Transverse colon (tissue), 4 donors: ENCODE data around the gene HP1BP3.

ENCODE experiments used
- CTCF ChIP-seq, 5 experiments: fragments of 200-600 bp in 3 of 5; fragments of 450-650 bp in 2 of 5; sonication (generic) in 3 of 5; IDR thresholded peaks; 1 replicate in 2 of 5; 2 replicates in 3 of 5; pipeline ENCODE4 v1.5.1; 2016 to 2017; ENCODE audit warnings: antibody characterized with exemption in 5 of 5, inconsistent platforms in 3 of 5, mild to moderate bottlenecking in 2 of 5, moderate library complexity in 1 of 5
- POLR2A ChIP-seq: fragments of 450-650 bp; IDR thresholded peaks from one replicate; pipeline ENCODE4 v1.6.1; 2016; ENCODE audit warnings: antibody characterized with exemption, mild to moderate bottlenecking, moderate library complexity
- POLR2AphosphoS5 ChIP-seq, 3 donors: sonication (generic); formaldehyde crosslinking; IDR thresholded peaks; one replicate each; pipeline ENCODE4 v1.6.1; 2016; ENCODE audit warnings: antibody characterized with exemption in 3 of 3

DNA sequence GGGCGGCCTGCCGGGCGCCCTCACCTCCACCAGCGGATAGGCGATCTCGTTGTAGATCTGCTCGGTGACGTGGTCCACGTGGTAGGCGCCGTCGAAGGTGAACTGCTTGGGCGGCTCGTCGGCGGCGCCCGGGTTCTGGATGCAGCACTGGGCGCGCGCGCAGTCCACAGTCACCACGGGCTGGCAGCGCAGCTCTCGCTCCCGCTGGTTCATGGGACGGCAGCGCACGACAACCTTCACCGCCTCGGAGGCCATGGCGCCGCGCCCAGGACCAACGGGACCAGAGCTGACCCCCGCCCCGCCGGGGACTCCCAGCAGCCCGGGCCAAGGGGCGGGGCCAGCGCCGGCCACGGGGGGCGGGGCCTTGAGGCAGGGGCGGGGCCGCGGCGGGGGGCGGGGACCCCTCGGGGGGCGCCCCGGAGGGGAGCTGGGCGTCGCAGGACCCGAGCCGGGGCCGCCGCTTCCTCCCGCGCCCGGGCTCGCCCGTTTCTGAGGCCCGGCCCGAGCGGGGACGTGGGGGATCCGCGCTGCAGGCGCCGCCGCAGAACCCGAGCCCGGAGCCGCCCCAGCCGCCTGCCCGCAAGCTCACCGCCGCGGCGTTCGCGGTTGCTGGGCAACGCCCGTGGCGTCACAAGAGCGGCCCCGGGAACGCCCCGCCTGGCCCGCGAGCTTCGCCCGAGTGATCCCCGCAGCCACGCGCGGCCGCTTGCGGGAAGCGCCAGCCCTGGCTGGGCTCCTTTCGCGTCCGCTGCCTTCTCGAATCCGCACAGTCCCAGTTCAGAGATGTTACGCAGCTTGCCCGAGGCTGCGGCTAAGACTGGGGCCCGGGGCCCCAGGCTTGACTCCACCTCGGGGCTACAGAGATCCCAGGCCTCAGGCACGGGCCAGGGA lies 69.4 kb downstream of the HP1BP3 start, which contains the start of gene KIF17:
- TF ChIP-seq POLR2A (no peak), CTCF (IDR thresholded peaks at IDR 0.05) (no peak), POLR2AphosphoS5 (IDR thresholded peaks at IDR 0.05) (no peak)
